Cerebellar nuclear complex (tissue), 1 donor: ENCODE data around the gene ZNF227.
"Not testable (repeated sequence)": the region's sequence is repeated elsewhere in the genome, so short reads cannot be mapped to it uniquely, and the experiment has no call there.

Experiments used
- DNase-seq, 2 experiments: peaks; one replicate each; lab custom pipeline; 2025; lab: John Stamatoyannopoulos, UW

The ZNF227 gene

GRCh38 chr19:44212250-44212865, at the start of gene ZNF227:
ZNF227 (plus strand) TSS chr19:44212532; CDS start chr19:44217793, 5,261 bp downstream.
- peak; percentile 6 to 82 for DNase-seq

- no peak for DNase-seq
These were observed 48.5 kb upstream of the ZNF227 start for GRCh38 chr19:44163789-44164188.

DNA sequence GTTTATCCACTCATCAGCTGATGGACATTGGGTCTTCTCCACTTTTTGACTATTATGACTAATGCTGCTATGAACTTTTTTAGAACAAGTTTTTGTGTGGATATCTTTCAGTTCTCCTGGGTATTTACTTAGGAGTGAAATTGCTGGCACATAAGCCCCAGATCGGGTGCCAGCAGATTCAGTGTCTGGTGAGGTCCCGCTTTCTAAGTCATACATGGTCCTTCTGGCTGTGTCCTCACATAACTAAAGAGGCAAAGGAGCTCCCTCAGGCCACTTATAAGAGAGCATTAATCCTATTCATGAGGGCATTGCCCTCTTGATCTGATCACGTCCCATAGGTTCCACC, 48.0 kb upstream of the ZNF227 start:
- DNase-seq, result no peak

DNA sequence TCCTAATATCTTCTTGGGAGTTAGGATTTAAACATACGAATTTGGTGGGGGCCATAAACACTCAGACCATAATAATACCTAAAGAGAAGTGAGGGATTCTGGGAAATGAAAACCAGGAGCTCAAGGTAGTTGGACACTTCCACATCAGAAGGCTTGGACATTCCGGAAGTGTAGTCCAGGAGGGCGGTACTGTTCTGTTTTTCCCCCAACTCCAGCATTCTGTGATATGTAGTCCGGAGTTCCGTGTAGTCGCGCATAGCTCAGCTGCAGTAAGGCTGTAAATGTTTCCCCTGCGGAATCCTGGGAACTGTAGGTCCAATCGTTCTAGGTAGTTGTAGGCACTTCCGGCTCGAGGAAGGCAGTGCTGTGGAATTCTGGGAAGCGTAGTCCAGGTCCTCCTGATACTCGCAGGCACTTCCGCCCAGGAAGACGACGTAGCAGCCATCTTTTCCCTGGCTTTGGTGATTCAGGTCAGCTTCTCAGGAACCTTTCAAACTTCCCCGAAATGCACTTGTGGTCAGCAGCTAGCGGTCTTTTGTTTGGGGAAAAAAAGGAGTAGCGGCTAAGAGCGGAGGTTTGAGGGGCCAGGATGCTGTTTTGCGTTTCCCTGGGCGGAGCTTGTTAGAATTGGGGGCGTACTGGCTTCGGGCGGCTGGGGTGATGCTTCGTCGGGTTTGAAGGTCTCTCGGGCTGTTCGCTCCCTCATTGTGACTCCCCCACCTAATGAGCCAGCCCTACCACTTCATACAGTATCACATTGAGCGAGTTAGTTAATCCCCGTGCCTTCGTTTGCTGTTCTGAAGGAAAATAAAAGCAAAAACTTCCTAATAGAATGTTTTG, 47.4 kb upstream of the ZNF227 start, which contains the start of gene ZNF226:
TSS of gene ZNF226 (plus strand) at position 428 of the 840 bp plus-strand sequence. CDS start 4,981 bp downstream, outside the sequence.
- DNase-seq, result peak; percentile 94 to 97

DNA sequence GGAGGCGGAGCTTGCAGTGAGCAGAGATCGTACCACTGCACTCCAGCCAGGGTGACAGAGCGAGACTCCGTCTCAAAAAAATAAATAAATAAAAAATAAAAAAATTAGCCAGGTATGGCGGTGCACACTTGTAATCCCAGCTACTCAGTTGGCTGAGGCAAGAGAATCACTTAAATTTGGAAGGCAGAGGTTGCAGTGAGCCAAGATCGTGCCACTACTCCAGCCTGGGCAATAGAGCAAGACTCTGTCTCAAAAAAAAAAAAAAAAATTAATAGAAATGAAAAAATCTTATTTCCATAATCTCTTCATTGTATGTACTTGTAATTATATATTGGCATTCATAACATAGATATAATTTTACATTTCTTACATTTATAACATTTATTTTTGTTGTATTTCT, 41.7 kb upstream of the ZNF227 start:
- not testable (repeated sequence) for DNase-seq

GRCh38 chr19:44176590-44176989, 35.7 kb upstream of the ZNF227 start:
- DNase-seq, result no peak

DNA sequence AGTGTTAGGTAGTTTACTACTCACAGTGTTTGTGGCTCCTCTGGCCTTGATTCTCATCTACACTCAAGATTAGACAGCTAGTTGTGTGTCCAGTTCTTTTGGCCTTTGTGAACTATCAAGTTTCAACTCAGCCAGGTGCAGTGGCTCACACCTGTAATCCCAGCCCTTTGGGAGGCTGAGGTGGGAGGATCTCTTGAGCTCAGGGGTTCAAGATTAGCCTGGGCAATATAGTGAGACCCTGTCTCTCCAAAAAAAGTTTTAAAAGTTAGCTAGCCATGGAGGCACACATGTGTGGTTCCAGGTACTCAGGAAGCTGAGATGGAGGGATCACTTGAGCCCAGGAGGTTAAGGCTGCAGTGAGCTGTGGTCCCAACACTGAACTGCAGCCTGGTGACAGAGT, 31.4 kb upstream of the ZNF227 start:
- DNase-seq, result no peak

- DNase-seq, result no peak
These were observed 30.2 kb upstream of the ZNF227 start for GRCh38 chr19:44182145-44182544.

DNA sequence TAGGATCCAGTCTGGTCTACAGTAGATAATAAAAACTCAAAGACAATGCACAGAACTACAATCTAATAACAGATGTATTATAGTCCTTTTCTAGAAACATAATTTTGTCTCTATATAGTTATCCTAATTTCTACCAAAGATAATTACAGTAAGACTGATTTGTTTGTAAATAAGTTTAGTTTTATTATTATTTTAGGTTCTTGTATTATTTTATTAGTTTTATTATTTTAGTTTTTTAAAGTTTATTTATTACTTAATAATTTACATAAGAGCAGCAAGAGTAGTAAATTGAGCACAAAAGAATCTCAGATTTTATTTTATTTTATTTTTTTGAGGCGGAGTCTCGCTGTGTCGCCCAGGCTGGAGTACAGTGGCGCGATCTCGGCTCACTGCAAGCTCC, 22.3 kb upstream of the ZNF227 start:
- DNase-seq, result no peak

GRCh38 chr19:44192127-44192526, 20.2 kb upstream of the ZNF227 start:
- no peak for DNase-seq

DNA sequence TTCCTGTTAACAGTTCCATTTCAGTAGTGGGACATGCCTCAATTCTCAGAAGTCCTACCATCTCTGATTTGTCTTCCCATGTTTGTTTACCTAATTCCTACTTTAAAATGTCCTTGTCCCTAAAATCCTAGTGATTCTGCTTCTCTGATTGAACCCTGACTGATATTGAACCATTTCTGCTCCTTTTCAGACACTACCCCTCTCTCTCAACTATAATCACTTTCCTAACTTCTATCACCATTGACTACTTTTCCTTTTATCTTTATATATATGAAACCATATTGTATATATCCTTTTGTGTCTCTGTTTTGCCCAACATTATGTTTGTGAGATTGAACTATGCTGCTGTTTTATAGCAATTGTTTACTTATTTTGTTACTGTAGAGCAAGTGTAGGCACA, 15.6 kb upstream of the ZNF227 start:
- no peak for DNase-seq

DNA sequence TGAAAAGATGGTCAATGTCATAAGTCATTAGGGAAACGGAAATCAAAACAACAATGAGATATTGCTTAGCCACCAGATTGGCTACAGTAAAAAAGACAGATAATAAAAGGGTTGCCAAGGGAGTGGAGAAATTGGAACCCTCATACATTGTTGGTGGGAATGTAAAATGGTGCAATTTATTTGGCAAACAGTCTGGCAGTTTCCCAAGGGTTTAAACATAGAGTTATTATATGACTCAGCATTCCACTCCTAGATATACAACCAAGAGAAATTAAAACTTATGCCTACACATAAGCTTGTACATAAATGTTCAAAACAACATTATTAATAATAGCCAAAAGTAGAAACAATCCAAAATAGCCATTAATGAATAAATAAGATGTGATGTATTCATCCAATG, 9.9 kb upstream of the ZNF227 start:
- no peak for DNase-seq

DNA sequence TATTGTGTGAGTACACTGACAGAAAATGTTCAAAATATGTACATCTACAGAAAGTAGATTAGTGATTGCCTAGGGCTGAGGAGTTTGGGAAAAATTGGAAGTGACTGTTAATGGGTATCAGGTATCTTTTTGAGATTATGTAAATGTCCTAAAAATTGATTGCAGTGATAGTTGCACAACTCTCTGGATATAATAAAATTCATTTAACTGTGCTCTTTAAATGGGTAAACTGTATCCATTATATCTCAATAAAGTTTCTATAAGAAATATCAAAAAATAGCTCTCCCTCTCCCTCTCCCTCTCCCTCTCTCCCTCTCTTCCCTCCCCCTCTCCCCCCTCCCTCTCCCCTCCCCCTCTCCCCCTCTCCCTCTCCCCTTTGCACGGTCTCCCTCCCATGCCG, 9.4 kb upstream of the ZNF227 start:
- DNase-seq, result no peak

DNA sequence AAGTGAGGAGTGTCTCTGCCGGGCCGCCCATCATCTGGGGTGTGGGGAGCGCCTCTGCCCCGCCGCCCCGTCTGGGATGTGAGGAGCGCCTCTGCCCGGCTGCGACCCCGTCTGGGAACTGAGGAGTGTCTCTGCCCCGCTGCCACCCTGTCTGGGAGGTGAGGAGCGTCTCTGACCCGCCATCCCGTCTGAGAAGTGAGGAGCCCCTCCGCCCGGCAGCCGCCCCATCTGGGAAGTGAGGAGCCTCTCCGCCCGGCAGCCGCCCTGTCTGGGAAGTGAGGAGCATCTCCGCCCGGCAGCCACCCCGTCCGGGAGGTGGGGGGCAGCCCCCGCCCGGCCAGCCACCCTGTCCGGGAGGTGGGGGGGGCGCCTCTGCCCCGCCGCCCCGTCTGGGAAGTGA, 8.5 kb upstream of the ZNF227 start:
- not testable (repeated sequence) for DNase-seq

- DNase-seq, result no peak
These were observed 7.6 kb upstream of the ZNF227 start for GRCh38 chr19:44204772-44205171.

DNA sequence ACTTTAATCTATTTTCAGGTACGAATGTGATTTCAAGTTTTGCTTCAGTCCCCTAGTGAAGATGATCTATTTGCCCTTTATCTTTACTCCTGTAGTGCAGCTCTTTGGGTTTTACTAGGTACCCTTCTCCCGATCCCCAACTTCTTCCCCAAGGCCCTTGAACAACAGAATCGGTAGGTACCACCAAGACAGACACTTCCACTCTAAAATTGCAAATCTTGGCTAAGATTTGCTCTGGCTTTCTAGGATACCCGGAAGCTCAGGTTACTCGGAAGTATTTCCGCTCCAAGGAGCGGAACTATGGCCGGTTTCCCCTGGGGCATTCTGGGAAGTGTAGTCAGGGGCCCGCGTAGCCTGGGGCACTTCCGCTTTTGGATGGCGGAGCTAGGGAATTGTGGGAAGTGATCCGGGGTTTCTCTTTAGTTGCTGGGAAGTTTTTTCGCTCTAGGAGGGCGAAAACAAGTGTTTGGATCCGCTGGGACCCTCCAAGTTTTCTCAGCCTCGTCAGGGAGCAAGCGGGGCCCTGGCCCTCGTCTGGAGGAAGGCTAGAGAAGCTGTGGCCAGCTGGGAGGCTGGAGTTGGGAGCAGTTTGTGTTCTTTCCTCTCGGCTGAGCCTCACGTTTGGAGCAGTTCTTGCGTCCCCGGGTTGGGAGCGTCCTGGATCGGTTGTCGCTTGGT, 5.1 kb upstream of the ZNF227 start:
- peak; percentile 8 to 65 for DNase-seq

DNA sequence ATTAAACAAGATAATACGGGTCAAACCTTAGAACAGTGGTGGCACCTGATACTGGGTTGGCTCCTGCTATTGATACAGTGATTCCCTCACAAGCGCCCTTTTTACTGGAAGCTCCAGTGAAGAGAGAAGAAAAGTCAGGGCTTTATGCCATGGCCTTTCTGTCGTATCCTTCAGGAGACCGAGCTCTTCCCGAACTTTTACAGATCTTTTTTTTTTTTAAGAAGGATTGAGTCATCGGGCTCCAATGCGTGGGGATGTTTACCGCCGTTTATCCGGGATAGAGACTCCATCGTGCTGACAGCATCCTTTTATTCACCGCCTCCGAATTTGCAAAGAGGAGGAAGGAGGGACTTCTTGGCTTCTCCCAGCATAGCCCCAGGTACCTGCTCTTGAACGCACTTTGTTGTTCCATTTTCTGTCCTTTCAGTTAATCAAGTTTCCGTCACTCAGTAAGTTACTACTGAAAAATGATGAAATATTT, 574 bp downstream of the ZNF227 start:
- DNase-seq, result no peak

DNA sequence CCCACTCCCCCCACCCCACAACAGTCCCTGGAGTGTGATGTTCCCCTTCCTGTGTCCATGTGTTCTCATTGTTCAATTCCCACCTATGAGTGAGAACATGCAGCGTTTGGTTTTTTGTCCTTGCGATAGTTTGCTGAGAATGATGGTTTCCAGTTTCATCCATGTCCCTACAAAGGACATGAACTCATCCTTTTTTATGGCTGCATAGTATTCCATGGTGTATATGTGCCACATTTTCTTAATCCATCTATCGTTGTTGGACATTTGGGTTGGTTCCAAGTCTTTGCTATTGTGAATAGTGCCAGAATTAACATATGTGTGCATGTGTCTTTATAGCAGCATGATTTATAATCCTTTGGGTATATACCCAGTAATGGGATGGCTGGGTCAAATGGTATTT, 7.6 kb downstream of the ZNF227 start:
- not testable (repeated sequence) for DNase-seq

GRCh38 chr19:44220761-44221160, 8.4 kb downstream of the ZNF227 start:
- not testable (repeated sequence) for DNase-seq

DNA sequence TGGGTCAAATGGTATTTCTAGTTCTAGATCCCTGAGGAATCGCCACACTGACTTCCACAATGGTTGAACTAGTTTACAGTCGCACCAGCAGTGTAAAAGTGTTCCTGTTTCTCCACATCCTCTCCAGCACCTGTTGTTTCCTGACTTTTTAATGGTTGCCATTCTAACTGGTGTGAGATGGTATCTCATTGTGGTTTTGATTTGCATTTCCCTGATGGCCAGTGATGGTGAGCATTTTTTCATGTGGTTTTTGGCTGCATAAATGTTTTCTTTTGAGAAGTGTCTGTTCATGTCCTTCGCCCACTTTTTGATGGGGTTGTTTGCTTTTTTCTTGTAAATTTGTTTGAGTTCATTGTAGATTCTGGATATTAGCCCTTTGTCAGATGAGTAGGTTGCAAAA, 9.0 kb downstream of the ZNF227 start:
- not testable (repeated sequence) for DNase-seq

GRCh38 chr19:44228318-44228717, 16.0 kb downstream of the ZNF227 start:
- no peak for DNase-seq

- no peak for DNase-seq
These were observed 20.5 kb downstream of the ZNF227 start for GRCh38 chr19:44232867-44233266.

DNA sequence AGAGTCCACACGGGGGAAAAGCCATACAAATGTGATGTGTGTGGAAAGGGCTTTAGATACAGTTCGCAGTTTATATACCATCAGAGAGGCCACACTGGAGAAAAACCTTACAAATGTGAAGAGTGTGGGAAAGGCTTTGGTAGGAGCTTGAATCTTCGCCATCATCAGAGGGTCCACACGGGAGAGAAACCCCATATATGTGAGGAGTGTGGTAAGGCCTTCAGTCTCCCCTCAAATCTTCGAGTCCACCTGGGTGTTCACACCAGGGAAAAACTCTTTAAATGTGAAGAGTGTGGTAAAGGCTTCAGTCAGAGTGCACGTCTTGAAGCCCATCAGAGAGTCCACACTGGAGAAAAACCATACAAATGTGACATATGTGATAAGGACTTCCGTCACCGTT, 24.1 kb downstream of the ZNF227 start:
- DNase-seq, result no peak
